ENCODE results near the gene LINC00305.
A peak's percentile ranks its signal among the peaks of the same experiment; 100 is the strongest.

LINC00305 gene

GRCh38 chr18:64111950-64112349, 36.9 kb downstream of the LINC00305 start:
- Histone ChIP-seq H4K8ac (ENCODE audit: low read depth, low read length) (no peak overlapping the region), H3K4me3 (ENCODE audit: low read depth, low read length) (no peak overlapping the region), H2AK5ac (ENCODE audit: low read length) (no peak overlapping the region), H3K23ac (ENCODE audit: low read length) (no peak overlapping the region), H3K18ac (ENCODE audit: low read length) (no peak overlapping the region), H3K4ac (ENCODE audit: low read depth, low read length) (no peak overlapping the region), H3K79me1 (ENCODE audit: low read length) (no peaks in the 10 kb centered on the region), H3K36me3 (ENCODE audit: control insufficient read depth in 1 of 2, insufficient read depth in 2 of 2, low read length in 2 of 2) (no peaks in the 10 kb centered on the region), H3K27ac (ENCODE audit: low read depth, low read length) (no peak overlapping the region), H3K4me2 (ENCODE audit: low read length) (no peak overlapping the region), H3K27me3 (ENCODE audit: insufficient read depth, low read length) (no peaks in the 10 kb centered on the region), H3K9me3 (ENCODE audit: insufficient read depth, low read depth, low read length) (no peaks in the 10 kb centered on the region), H4K91ac (ENCODE audit: low read depth, low read length) (no peak overlapping the region), H2BK12ac (ENCODE audit: low read length) (no peak overlapping the region), H2AFZ (ENCODE audit: insufficient read depth, low read length, poor library complexity) (no peak overlapping the region), H3K14ac (ENCODE audit: low read length) (no peak overlapping the region), H2BK5ac (ENCODE audit: low read depth, low read length, poor library complexity) (no peak overlapping the region), H4K12ac (ENCODE audit: low read depth, low read length) (no peak overlapping the region), H2BK120ac (ENCODE audit: insufficient read depth, low read length, poor library complexity) (no peak overlapping the region), H3K79me2 (ENCODE audit: control insufficient read depth, insufficient read depth, low read length, poor library complexity) (no peaks in the 10 kb centered on the region), H3K4me1 (ENCODE audit: control insufficient read depth in 1 of 2, insufficient read depth in 2 of 2, low read length in 2 of 2) (no peaks in the 10 kb centered on the region), H3K9ac (ENCODE audit: low read length) (no peak overlapping the region)
- no peak for DNase-seq
- WGBS (ENCODE audit: extremely low coverage, insufficient coverage, insufficient read length): no CpG with 5 or more reads among the region's 9 CpGs

- Histone ChIP-seq H3K27ac (ENCODE audit: low read depth, low read length) (no peak overlapping the region), H3K79me1 (ENCODE audit: low read length) (no peaks in the 10 kb centered on the region), H3K4me2 (ENCODE audit: low read length) (no peak overlapping the region), H3K9ac (ENCODE audit: low read length) (no peak overlapping the region), H3K36me3 (ENCODE audit: control insufficient read depth in 1 of 2, insufficient read depth in 2 of 2, low read length in 2 of 2) (no peaks in the 10 kb centered on the region), H2BK5ac (ENCODE audit: low read depth, low read length, poor library complexity) (no peak overlapping the region), H3K23ac (ENCODE audit: low read length) (no peak overlapping the region), H2BK12ac (ENCODE audit: low read length) (no peak overlapping the region), H4K8ac (ENCODE audit: low read depth, low read length) (no peak overlapping the region), H3K79me2 (ENCODE audit: control insufficient read depth, insufficient read depth, low read length, poor library complexity) (no peaks in the 10 kb centered on the region), H3K27me3 (ENCODE audit: insufficient read depth, low read length) (no peaks in the 10 kb centered on the region), H4K12ac (ENCODE audit: low read depth, low read length) (no peak overlapping the region), H3K14ac (ENCODE audit: low read length) (no peak overlapping the region), H3K9me3 (ENCODE audit: insufficient read depth, low read depth, low read length) (no peaks in the 10 kb centered on the region), H2AFZ (ENCODE audit: insufficient read depth, low read length, poor library complexity) (no peak overlapping the region), H3K4ac (ENCODE audit: low read depth, low read length) (no peak overlapping the region), H3K4me3 (ENCODE audit: low read depth, low read length) (no peak overlapping the region), H2BK120ac (ENCODE audit: insufficient read depth, low read length, poor library complexity) (no peak overlapping the region), H2AK5ac (ENCODE audit: low read length) (no peak overlapping the region), H4K91ac (ENCODE audit: low read depth, low read length) (no peak overlapping the region), H3K4me1 (ENCODE audit: control insufficient read depth in 1 of 2, insufficient read depth in 2 of 2, low read length in 2 of 2) (no peaks in the 10 kb centered on the region), H3K18ac (ENCODE audit: low read length) (no peak overlapping the region)
- DNase-seq: peak in 1 of 2 donors; percentile 61
- no CpG with 5 or more reads among the region's 7 CpGs for WGBS (ENCODE audit: extremely low coverage, insufficient coverage, insufficient read length)
Measured at GRCh38 chr18:64110692-64111480, 38.0 kb downstream of the LINC00305 start.

- H3K36me3 ChIP-seq (ENCODE audit: control insufficient read depth in 1 of 2, insufficient read depth in 2 of 2, low read length in 2 of 2): no peaks in the 10 kb centered on the region
- H2BK12ac ChIP-seq (ENCODE audit: low read length): no peak overlapping the region
- no peak overlapping the region for H4K12ac ChIP-seq (ENCODE audit: low read depth, low read length)
- H3K9me3 ChIP-seq (ENCODE audit: insufficient read depth, low read depth, low read length): no peaks in the 10 kb centered on the region
- no peak overlapping the region for H3K27ac ChIP-seq (ENCODE audit: low read depth, low read length)
- no peak overlapping the region for H3K9ac ChIP-seq (ENCODE audit: low read length)
- H4K91ac ChIP-seq (ENCODE audit: low read depth, low read length): no peak overlapping the region
- no peak overlapping the region for H3K4me2 ChIP-seq (ENCODE audit: low read length)
- no peak overlapping the region for H2AFZ ChIP-seq (ENCODE audit: insufficient read depth, low read length, poor library complexity)
- no peak overlapping the region for H3K23ac ChIP-seq (ENCODE audit: low read length)
- DNase-seq: peak; percentile 13 to 42
- WGBS (ENCODE audit: extremely low coverage, insufficient coverage, insufficient read length): no CpG with 5 or more reads among the region's 4 CpGs
- no peak overlapping the region for H2BK120ac ChIP-seq (ENCODE audit: insufficient read depth, low read length, poor library complexity)
- H3K14ac ChIP-seq (ENCODE audit: low read length): no peak overlapping the region
- H3K79me1 ChIP-seq (ENCODE audit: low read length): no peaks in the 10 kb centered on the region
- H4K8ac ChIP-seq (ENCODE audit: low read depth, low read length): no peak overlapping the region
- no peaks in the 10 kb centered on the region for H3K79me2 ChIP-seq (ENCODE audit: control insufficient read depth, insufficient read depth, low read length, poor library complexity)
- no peak overlapping the region for H2AK5ac ChIP-seq (ENCODE audit: low read length)
- no peak overlapping the region for H3K4me3 ChIP-seq (ENCODE audit: low read depth, low read length)
- H3K18ac ChIP-seq (ENCODE audit: low read length): no peak overlapping the region
- H3K27me3 ChIP-seq (ENCODE audit: insufficient read depth, low read length): no peaks in the 10 kb centered on the region
- no peak overlapping the region for H2BK5ac ChIP-seq (ENCODE audit: low read depth, low read length, poor library complexity)
- H3K4ac ChIP-seq (ENCODE audit: low read depth, low read length): no peak overlapping the region
- H3K4me1 ChIP-seq (ENCODE audit: control insufficient read depth in 1 of 2, insufficient read depth in 2 of 2, low read length in 2 of 2): no peaks in the 10 kb centered on the region
Measured at GRCh38 chr18:64103986-64104385, 44.9 kb downstream of the LINC00305 start.

GRCh38 chr18:64100116-64100922, 48.6 kb downstream of the LINC00305 start:
- H3K79me1 ChIP-seq (ENCODE audit: low read length): no peaks in the 10 kb centered on the region
- H3K4me1 ChIP-seq (ENCODE audit: control insufficient read depth in 1 of 2, insufficient read depth in 2 of 2, low read length in 2 of 2): no peaks in the 10 kb centered on the region
- H3K23ac ChIP-seq (ENCODE audit: low read length): no peak overlapping the region
- no peak overlapping the region for H2BK5ac ChIP-seq (ENCODE audit: low read depth, low read length, poor library complexity)
- no peak overlapping the region for H3K9ac ChIP-seq (ENCODE audit: low read length)
- H2BK120ac ChIP-seq (ENCODE audit: insufficient read depth, low read length, poor library complexity): no peak overlapping the region
- no peak overlapping the region for H4K91ac ChIP-seq (ENCODE audit: low read depth, low read length)
- no peak overlapping the region for H4K12ac ChIP-seq (ENCODE audit: low read depth, low read length)
- no peak overlapping the region for H2BK12ac ChIP-seq (ENCODE audit: low read length)
- H3K9me3 ChIP-seq (ENCODE audit: insufficient read depth, low read depth, low read length): no peaks in the 10 kb centered on the region
- no peak for DNase-seq
- no peak overlapping the region for H3K14ac ChIP-seq (ENCODE audit: low read length)
- H3K36me3 ChIP-seq (ENCODE audit: control insufficient read depth in 1 of 2, insufficient read depth in 2 of 2, low read length in 2 of 2): no peaks in the 10 kb centered on the region
- H4K8ac ChIP-seq (ENCODE audit: low read depth, low read length): no peak overlapping the region
- no peaks in the 10 kb centered on the region for H3K27me3 ChIP-seq (ENCODE audit: insufficient read depth, low read length)
- H3K4me2 ChIP-seq (ENCODE audit: low read length): no peak overlapping the region
- H3K4ac ChIP-seq (ENCODE audit: low read depth, low read length): no peak overlapping the region
- H2AFZ ChIP-seq (ENCODE audit: insufficient read depth, low read length, poor library complexity): no peak overlapping the region
- H3K27ac ChIP-seq (ENCODE audit: low read depth, low read length): no peak overlapping the region
- WGBS (ENCODE audit: extremely low coverage, insufficient coverage, insufficient read length): no CpG with 5 or more reads among the region's 6 CpGs
- H2AK5ac ChIP-seq (ENCODE audit: low read length): no peak overlapping the region
- H3K18ac ChIP-seq (ENCODE audit: low read length): no peak overlapping the region
- H3K4me3 ChIP-seq (ENCODE audit: low read depth, low read length): no peak overlapping the region
- H3K79me2 ChIP-seq (ENCODE audit: control insufficient read depth, insufficient read depth, low read length, poor library complexity): no peaks in the 10 kb centered on the region

All from trophoblast cell (in vitro differentiated cells and primary cell).